Astrocyte (in vitro differentiated cells and primary cell): ENCODE measurements around the gene PLA2R1. TPM values are rescaled to one million over a fixed set of nuclear protein-coding genes. Genes with fewer than 3 reads are reported as not detected.

ENCODE experiments used
- DNase-seq: peaks from one replicate; pipeline ENCODE4 v3.0.0-alpha.2; 2010; ENCODE audit warnings: low read depth
- FAIRE-seq: peaks from 2 replicates; lab custom pipeline; 2011; peaks lifted over from hg19 to GRCh38; lab: Jason Lieb, UNC
- H2AFZ ChIP-seq: 2 replicates; pipeline ENCODE4 v1.6.0; 2012; ENCODE audit warnings: low read depth, low read length, inconsistent platforms
- H3K27ac ChIP-seq: 2 replicates; pipeline ENCODE4 v1.5.1; 2011; ENCODE audit warnings: low read depth, low read length, inconsistent platforms
- H3K27me3 ChIP-seq: 2 replicates; pipeline ENCODE4 v1.6.0; 2011; ENCODE audit warnings: low read length, inconsistent platforms; ENCODE audit not compliant: insufficient read depth
- H3K36me3 ChIP-seq: 2 replicates; pipeline ENCODE4 v1.5.1; 2011; ENCODE audit warnings: low read length, inconsistent platforms; ENCODE audit not compliant: insufficient read depth
- H3K4me1 ChIP-seq: 2 replicates; pipeline ENCODE4 v1.5.1; 2011; ENCODE audit warnings: low read length, inconsistent platforms; ENCODE audit not compliant: insufficient read depth
- H3K4me2 ChIP-seq: 2 replicates; pipeline ENCODE4 v1.6.0; 2012; ENCODE audit warnings: low read length, inconsistent platforms
- H3K4me3 ChIP-seq: 2 replicates; pipeline ENCODE4 v1.5.1; 2011; ENCODE audit warnings: low read depth, mild to moderate bottlenecking, low read length, inconsistent platforms; ENCODE audit not compliant: insufficient read depth
- H3K79me2 ChIP-seq: 2 replicates; pipeline ENCODE4 v1.6.0; 2012; ENCODE audit warnings: mild to moderate bottlenecking, low read length, inconsistent platforms; ENCODE audit not compliant: insufficient read depth
- H3K9ac ChIP-seq: 2 replicates; pipeline ENCODE4 v1.6.0; 2012; ENCODE audit warnings: mild to moderate bottlenecking, low read length, inconsistent platforms
- H3K9me3 ChIP-seq: 2 replicates; pipeline ENCODE4 v1.5.1; 2012; ENCODE audit warnings: low read depth, mild to moderate bottlenecking, low read length, inconsistent platforms; ENCODE audit not compliant: insufficient read depth
- H4K20me1 ChIP-seq: 2 replicates; pipeline ENCODE4 v1.6.0; 2012; ENCODE audit warnings: low read length, inconsistent platforms; ENCODE audit not compliant: insufficient read depth
- H3K27ac Mint-ChIP-seq: one replicate; pipeline ENCODE4 v1.8.0; 2021; ENCODE audit warnings: mild to moderate bottlenecking, mixed read lengths; ENCODE audit not compliant: unreplicated experiment
- H3K27me3 Mint-ChIP-seq: one replicate; pipeline ENCODE4 v1.8.0; 2021; ENCODE audit warnings: low read depth, mixed read lengths; ENCODE audit not compliant: unreplicated experiment
- H3K36me3 Mint-ChIP-seq: one replicate; pipeline ENCODE4 v1.8.0; 2021; ENCODE audit warnings: low read depth, mixed read lengths; ENCODE audit not compliant: unreplicated experiment
- H3K4me1 Mint-ChIP-seq: one replicate; pipeline ENCODE4 v1.8.0; 2021; ENCODE audit warnings: low read depth, mixed read lengths; ENCODE audit not compliant: unreplicated experiment
- H3K4me3 Mint-ChIP-seq: one replicate; pipeline ENCODE4 v1.8.0; 2021; ENCODE audit warnings: mild to moderate bottlenecking, moderate library complexity, mixed read lengths; ENCODE audit not compliant: unreplicated experiment
- H3K9me3 Mint-ChIP-seq: one replicate; pipeline ENCODE4 v1.8.0; 2021; ENCODE audit warnings: mild to moderate bottlenecking, mixed read lengths; ENCODE audit not compliant: unreplicated experiment
- EZH2 ChIP-seq: IDR thresholded peaks from 2 replicates; pipeline ENCODE4 v1.6.1; 2012; ENCODE audit warnings: mild to moderate bottlenecking, low read length, inconsistent platforms; ENCODE audit not compliant: insufficient read depth
- total RNA-seq: library from RNA; stranded (reverse); gene quantifications from 2 replicates; pipeline ENCODE4 v1.2.1, GENCODE V29; 2021
- TF ChIP-seq, protein P1 (sequence below): IDR thresholded peaks from 2 replicates; pipeline ENCODE4 v1.5.1; 2011; ENCODE audit warnings: low read depth, mild to moderate bottlenecking, inconsistent platforms, low read length, moderate library complexity; ENCODE audit not compliant: insufficient read depth

Gene PLA2R1
- total RNA-seq, 1 donor from 2014 or later = 7.1 TPM

GRCh38 chr2:159916511-159916910, 145.9 kb downstream of the PLA2R1 start:
- DNase-seq (no peak), FAIRE-seq (no peak)
- Histone ChIP-seq H3K4me1 (no peaks in the 10 kb centered on the region), H3K9me3 (no peaks in the 10 kb centered on the region), H3K36me3 (no peaks in the 10 kb centered on the region), H3K9ac (no peak overlapping the region), H4K20me1 (no peaks in the 10 kb centered on the region), H3K27ac (no peak overlapping the region), H3K27me3 (no peaks in the 10 kb centered on the region), H3K4me2 (no peak overlapping the region), H3K4me3 (no peak overlapping the region), H3K79me2 (no peaks in the 10 kb centered on the region), H2AFZ (no peak overlapping the region)
- no peak overlapping the region for H3K27ac Mint-ChIP-seq
- H3K36me3 Mint-ChIP-seq = no peaks in the 10 kb centered on the region
- H3K4me3 Mint-ChIP-seq = no peak overlapping the region
- H3K27me3 Mint-ChIP-seq = peaks cover 5% of the 10 kb centered on the region
- peaks cover 7% of the 10 kb centered on the region for H3K4me1 Mint-ChIP-seq
- TF ChIP-seq, protein P1, sequence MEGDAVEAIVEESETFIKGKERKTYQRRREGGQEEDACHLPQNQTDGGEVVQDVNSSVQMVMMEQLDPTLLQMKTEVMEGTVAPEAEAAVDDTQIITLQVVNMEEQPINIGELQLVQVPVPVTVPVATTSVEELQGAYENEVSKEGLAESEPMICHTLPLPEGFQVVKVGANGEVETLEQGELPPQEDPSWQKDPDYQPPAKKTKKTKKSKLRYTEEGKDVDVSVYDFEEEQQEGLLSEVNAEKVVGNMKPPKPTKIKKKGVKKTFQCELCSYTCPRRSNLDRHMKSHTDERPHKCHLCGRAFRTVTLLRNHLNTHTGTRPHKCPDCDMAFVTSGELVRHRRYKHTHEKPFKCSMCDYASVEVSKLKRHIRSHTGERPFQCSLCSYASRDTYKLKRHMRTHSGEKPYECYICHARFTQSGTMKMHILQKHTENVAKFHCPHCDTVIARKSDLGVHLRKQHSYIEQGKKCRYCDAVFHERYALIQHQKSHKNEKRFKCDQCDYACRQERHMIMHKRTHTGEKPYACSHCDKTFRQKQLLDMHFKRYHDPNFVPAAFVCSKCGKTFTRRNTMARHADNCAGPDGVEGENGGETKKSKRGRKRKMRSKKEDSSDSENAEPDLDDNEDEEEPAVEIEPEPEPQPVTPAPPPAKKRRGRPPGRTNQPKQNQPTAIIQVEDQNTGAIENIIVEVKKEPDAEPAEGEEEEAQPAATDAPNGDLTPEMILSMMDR = no peak
- no peak for TF ChIP-seq EZH2
- H3K9me3 Mint-ChIP-seq = no peaks in the 10 kb centered on the region

GRCh38 chr2:159913900-159914299, 148.5 kb downstream of the PLA2R1 start:
- no peaks in the 10 kb centered on the region for H3K9me3 Mint-ChIP-seq
- no peak overlapping the region for H3K4me3 Mint-ChIP-seq
- Histone ChIP-seq H3K27me3 (no peaks in the 10 kb centered on the region), H3K9ac (no peak overlapping the region), H3K4me1 (no peaks in the 10 kb centered on the region), H3K9me3 (no peaks in the 10 kb centered on the region), H3K79me2 (no peaks in the 10 kb centered on the region), H3K36me3 (no peaks in the 10 kb centered on the region), H3K4me2 (no peak overlapping the region), H3K4me3 (no peak overlapping the region), H3K27ac (no peak overlapping the region), H4K20me1 (no peaks in the 10 kb centered on the region), H2AFZ (no peak overlapping the region)
- H3K4me1 Mint-ChIP-seq = no peaks in the 10 kb centered on the region
- DNase-seq (no peak), FAIRE-seq (no peak)
- H3K27me3 Mint-ChIP-seq = peaks cover 13% of the 10 kb centered on the region
- no peak overlapping the region for H3K27ac Mint-ChIP-seq
- TF ChIP-seq, protein P1 = no peak
- no peak for TF ChIP-seq EZH2
- no peaks in the 10 kb centered on the region for H3K36me3 Mint-ChIP-seq

GRCh38 chr2:159912580-159912979, 149.8 kb downstream of the PLA2R1 start:
- Mint-ChIP-seq H3K9me3 (no peaks in the 10 kb centered on the region), H3K27me3 (peaks cover 14% of the 10 kb centered on the region), H3K4me3 (no peak overlapping the region), H3K36me3 (no peaks in the 10 kb centered on the region), H3K4me1 (no peaks in the 10 kb centered on the region), H3K27ac (no peak overlapping the region)
- Histone ChIP-seq H3K4me1 (no peaks in the 10 kb centered on the region), H3K36me3 (no peaks in the 10 kb centered on the region), H3K9ac (no peak overlapping the region), H3K4me2 (no peak overlapping the region), H3K27me3 (no peaks in the 10 kb centered on the region), H3K79me2 (no peaks in the 10 kb centered on the region), H4K20me1 (no peaks in the 10 kb centered on the region), H3K9me3 (no peaks in the 10 kb centered on the region), H3K4me3 (no peak overlapping the region), H2AFZ (no peak overlapping the region), H3K27ac (no peak overlapping the region)
- TF ChIP-seq, protein P1 = no peak
- no peak for TF ChIP-seq EZH2
- DNase-seq (no peak), FAIRE-seq (no peak)
